Measurements from ENCODE around the gene SMARCA2. TPM values are rescaled to one million over a fixed set of nuclear protein-coding genes. Genes with fewer than 3 reads are reported as not detected.

SMARCA2 gene
- total RNA-seq, 1 donor: 84.0 TPM

DNA sequence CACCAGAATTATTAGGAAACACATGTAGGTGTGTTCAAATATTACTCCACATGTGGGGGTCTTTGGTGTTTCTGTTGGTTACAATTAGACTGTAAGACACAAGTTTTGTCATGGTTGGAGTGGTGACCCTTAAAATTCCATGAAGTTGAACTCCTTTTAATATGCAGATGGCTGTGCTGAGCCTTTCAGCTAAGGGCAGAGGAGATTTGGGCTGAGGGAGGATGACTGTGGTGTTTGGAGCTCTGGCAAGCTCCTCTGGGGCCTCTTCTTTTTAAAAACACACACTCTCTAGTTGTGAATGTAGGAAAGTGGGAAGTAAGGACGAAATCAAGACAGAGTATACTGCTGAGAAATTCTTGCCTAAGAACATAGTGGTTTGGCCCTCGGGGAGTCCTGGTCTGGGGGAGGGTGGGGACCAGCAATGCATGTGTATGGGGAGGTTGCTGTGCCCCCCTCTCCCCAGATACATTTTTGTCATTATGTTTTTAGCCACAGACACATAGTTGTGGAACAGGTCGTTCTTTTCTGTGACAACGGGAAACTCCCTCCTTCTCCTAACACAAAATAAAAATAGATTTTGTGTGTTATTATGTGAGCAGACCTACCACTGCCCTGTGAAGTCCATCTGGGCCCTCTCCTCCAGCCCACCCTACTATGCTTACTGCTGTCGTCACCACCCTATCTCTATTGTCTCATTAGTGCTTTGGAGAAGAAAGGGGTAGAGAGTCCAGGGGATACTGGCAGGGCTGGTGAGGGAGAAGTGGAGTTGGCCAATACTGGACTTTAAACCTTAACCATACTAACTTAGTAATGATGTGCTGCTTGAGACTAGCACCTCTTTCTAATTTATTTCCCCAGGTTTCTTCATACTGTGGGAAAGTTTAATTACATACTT, 10.0 kb downstream of the SMARCA2 start:
- no peak for DNase-seq (ENCODE audit: low read depth)
- TF ChIP-seq, protein P1, sequence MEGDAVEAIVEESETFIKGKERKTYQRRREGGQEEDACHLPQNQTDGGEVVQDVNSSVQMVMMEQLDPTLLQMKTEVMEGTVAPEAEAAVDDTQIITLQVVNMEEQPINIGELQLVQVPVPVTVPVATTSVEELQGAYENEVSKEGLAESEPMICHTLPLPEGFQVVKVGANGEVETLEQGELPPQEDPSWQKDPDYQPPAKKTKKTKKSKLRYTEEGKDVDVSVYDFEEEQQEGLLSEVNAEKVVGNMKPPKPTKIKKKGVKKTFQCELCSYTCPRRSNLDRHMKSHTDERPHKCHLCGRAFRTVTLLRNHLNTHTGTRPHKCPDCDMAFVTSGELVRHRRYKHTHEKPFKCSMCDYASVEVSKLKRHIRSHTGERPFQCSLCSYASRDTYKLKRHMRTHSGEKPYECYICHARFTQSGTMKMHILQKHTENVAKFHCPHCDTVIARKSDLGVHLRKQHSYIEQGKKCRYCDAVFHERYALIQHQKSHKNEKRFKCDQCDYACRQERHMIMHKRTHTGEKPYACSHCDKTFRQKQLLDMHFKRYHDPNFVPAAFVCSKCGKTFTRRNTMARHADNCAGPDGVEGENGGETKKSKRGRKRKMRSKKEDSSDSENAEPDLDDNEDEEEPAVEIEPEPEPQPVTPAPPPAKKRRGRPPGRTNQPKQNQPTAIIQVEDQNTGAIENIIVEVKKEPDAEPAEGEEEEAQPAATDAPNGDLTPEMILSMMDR (IDR thresholded peaks at IDR 0.05; ENCODE audit: insufficient read depth, low read length): no peak

DNA sequence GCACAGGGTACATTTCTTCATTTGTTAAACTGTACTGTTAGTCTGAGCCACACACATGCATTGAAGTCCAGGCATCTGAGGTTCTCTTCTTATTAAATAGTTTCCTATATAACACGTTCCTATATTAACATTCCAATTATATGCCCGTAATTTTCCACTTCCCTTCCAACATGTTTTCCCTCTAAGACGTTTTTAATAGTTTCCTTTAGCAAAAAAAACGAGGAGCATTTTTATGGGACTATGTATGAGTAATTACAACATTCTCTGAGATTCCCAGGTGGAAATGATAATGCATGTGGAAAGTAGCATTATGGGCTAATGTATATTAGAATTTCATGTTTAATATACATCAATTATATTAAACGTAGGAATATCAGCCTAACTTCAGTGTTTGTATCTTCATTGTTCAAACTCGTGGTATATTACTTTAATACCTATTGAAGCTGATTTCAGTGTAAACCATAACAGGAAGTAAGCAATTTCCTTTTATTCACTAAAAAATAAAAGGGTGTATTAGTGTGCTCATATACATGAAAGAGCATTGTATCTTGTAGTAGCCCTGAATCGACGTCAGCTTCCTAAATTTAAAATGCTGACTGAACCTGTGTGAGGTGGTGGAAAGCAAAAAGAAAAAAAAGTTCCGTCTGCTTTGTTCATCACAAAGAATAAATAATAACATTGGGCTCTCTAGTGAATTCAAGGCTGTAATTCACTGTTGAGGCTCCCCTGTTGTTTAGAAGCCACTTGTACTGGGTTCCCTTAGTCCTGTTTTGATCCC, 11.3 kb downstream of the SMARCA2 start:
- no peak overlapping the region for H3K4me3 ChIP-seq (ENCODE audit: low read depth, low read length)
- TF ChIP-seq, protein P1 (IDR thresholded peaks at IDR 0.05; ENCODE audit: insufficient read depth, low read length): no peak
- no peak for DNase-seq (ENCODE audit: low read depth)

More for the DNA sequence above, 10.0 kb downstream of the SMARCA2 start:
- H3K4me3 ChIP-seq (ENCODE audit: low read depth, low read length): no peak overlapping the region

DNA sequence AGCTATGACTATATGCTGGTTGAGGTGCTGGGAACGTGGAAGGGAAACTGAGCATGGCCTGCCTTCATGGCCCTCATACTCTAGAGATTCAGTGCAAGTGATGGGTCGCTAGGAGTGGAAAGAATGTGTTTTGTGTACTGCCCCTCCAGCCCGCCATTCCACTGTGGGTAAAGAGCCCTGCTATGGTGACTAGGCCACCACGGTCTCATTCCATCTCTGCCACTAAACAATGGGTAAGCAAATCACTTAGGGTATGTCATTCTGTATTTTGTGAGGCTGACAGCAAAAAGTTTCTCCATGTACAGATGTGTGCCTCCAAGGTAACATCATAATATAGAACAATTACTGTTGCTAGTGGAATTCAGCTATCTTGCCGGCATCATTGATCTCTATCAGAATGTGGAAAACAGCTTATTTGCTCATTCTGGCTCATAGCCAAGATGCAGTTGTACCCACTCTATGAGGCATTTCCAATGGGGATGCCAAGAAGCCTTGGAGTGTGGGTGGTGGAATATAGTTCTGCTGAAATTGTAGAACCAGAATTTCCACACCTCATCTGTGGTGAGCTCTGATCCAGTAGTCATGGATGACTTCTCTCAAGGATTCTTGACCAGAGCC, 12.5 kb downstream of the SMARCA2 start:
- TF ChIP-seq, protein P1 (IDR thresholded peaks at IDR 0.05; ENCODE audit: insufficient read depth, low read length): no peak
- no peak for DNase-seq (ENCODE audit: low read depth)
- no peak overlapping the region for H3K4me3 ChIP-seq (ENCODE audit: low read depth, low read length)

DNA sequence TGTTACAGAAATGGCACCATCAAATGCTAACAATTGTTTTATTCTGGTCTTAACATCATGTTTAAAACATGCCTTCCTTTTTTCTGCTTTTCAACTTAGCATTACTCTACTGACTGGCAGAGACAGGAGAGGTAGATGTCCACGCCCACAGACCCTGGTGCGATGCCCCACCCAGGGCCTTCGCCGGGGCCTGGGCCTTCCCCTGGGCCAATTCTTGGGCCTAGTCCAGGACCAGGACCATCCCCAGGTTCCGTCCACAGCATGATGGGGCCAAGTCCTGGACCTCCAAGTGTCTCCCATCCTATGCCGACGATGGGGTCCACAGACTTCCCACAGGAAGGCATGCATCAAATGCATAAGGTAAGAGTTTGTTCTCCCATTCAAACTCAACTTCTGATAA, 13.7 kb downstream of the SMARCA2 start:
- DNase-seq (ENCODE audit: low read depth): no peak
- TF ChIP-seq, protein P1 (IDR thresholded peaks at IDR 0.05; ENCODE audit: insufficient read depth, low read length): no peak
- H3K4me3 ChIP-seq (ENCODE audit: low read depth, low read length): no peak overlapping the region

DNA sequence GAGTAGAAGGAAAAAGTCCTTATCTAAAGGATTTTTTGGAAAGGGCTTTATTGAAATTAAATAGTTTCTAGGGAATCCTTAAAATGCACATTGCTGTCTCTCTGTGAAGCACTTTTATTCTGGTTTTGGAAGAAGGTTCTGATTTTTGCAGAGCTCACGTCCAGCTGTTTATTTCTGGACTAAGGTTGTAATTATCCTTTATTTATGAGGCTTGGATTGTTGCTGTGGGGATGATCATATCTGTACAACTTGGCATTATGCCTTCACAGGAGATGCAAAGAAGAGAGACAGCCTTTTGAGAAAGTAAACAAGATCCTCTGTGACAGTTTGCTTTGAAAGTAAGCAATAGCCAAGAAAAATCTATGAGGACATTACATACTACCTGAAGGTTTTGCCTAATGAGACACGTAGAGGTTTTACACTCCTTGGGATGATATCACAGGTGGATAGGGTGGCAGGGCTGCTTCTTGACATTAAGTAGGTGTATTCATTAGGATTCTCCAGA, 14.6 kb downstream of the SMARCA2 start:
- H3K4me3 ChIP-seq (ENCODE audit: low read depth, low read length): no peak overlapping the region
- TF ChIP-seq, protein P1 (IDR thresholded peaks at IDR 0.05; ENCODE audit: insufficient read depth, low read length): no peak
- DNase-seq (ENCODE audit: low read depth): no peak

DNA sequence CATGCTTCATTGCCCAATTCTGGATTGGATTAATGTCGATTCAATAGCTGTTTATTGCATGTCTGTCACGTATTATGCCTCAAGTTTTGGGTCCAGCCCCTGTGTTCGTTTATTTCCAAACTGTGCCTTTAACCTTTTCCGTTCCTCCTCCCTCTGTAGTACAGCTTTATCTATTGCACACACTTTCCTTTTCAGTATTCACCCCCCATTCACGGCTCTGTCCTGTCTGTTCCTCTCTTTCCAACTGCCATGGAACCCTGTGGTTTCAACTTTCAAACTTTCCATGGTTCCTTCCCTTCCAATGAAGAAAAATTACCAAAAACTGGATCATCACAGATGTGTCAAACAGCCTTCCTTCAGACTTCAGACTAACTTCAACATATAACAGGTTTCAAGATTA, 17.1 kb downstream of the SMARCA2 start:
- TF ChIP-seq, protein P1 (IDR thresholded peaks at IDR 0.05; ENCODE audit: insufficient read depth, low read length): no peak
- no peak for DNase-seq (ENCODE audit: low read depth)
- H3K4me3 ChIP-seq (ENCODE audit: low read depth, low read length): no peak overlapping the region
